Erythroblast (primary cell): ENCODE results near the gene BMP10.

Source experiments
- DNase-seq, 2 experiments: peaks; one replicate each; lab custom pipeline; 2025; lab: John Stamatoyannopoulos, UW
- GATA1 ChIP-seq: IDR thresholded peaks from 2 replicates; pipeline ENCODE4 v1.6.1; 2011; ENCODE audit warnings: low read depth, mild to moderate bottlenecking, control low read depth, low read length, moderate library complexity
- POLR2A ChIP-seq: IDR thresholded peaks from 2 replicates; pipeline ENCODE4 v1.6.1; 2011; ENCODE audit warnings: mild to moderate bottlenecking, low read length

BMP10 gene

GRCh38 chr2:68853035-68853434 lies 18.2 kb downstream of the BMP10 start:
- no peak for DNase-seq
- TF ChIP-seq POLR2A: no peak
- TF ChIP-seq GATA1: no peak

GRCh38 chr2:68850524-68850923 lies 20.7 kb downstream of the BMP10 start:
- TF ChIP-seq GATA1 (no peak), POLR2A (no peak)
- no peak for DNase-seq

- TF ChIP-seq GATA1: no peak
- no peak for TF ChIP-seq POLR2A
- DNase-seq: no peak
Measured at GRCh38 chr2:68849579-68850030, 21.6 kb downstream of the BMP10 start.

GRCh38 chr2:68847751-68848150 lies 23.4 kb downstream of the BMP10 start:
- TF ChIP-seq GATA1 (no peak), POLR2A (no peak)
- no peak for DNase-seq

- no peak for DNase-seq
Measured at GRCh38 chr2:68846091-68846490, 25.1 kb downstream of the BMP10 start.

GRCh38 chr2:68845043-68845442 lies 26.2 kb downstream of the BMP10 start:
- no peak for TF ChIP-seq POLR2A
- TF ChIP-seq GATA1: no peak
- DNase-seq: no peak

More at GRCh38 chr2:68846091-68846490, 25.1 kb downstream of the BMP10 start:
- no peak for TF ChIP-seq POLR2A
- no peak for TF ChIP-seq GATA1

- TF ChIP-seq GATA1: no peak
- TF ChIP-seq POLR2A: no peak
- DNase-seq: peak; percentile 16 to 37
Measured at GRCh38 chr2:68839260-68839833, 31.9 kb downstream of the BMP10 start.

- no peak for TF ChIP-seq GATA1
- no peak for TF ChIP-seq POLR2A
Measured at GRCh38 chr2:68838641-68839040, 32.6 kb downstream of the BMP10 start.

GRCh38 chr2:68837861-68838341 lies 33.3 kb downstream of the BMP10 start:
- TF ChIP-seq GATA1 (no peak), POLR2A (no peak)
- DNase-seq: no peak

More at GRCh38 chr2:68838641-68839040, 32.6 kb downstream of the BMP10 start:
- no peak for DNase-seq

GRCh38 chr2:68837164-68837860 lies 33.9 kb downstream of the BMP10 start:
- DNase-seq: peak; percentile 67 to 84
- TF ChIP-seq GATA1 (no peak), POLR2A (no peak)

- DNase-seq: no peak
- TF ChIP-seq POLR2A (no peak), GATA1 (no peak)
Measured at GRCh38 chr2:68835621-68836020, 35.6 kb downstream of the BMP10 start.

- no peak for TF ChIP-seq POLR2A
- TF ChIP-seq GATA1: no peak
- DNase-seq: peak; percentile 14 to 28
Measured at GRCh38 chr2:68834737-68835376, 36.3 kb downstream of the BMP10 start.

- no peak for DNase-seq
- TF ChIP-seq POLR2A (no peak), GATA1 (no peak)
Measured at GRCh38 chr2:68833162-68833561, 38.0 kb downstream of the BMP10 start.
